Liver (tissue), 9 donors: Measurements from ENCODE around the gene EDC3. TPM values are rescaled to one million over a fixed set of nuclear protein-coding genes. Genes with fewer than 3 reads are reported as not detected.

Experiments
- DNase-seq: peaks from one replicate; pipeline ENCODE4 v3.0.0-alpha.2; 2017; ENCODE audit warnings: low spot score
- H3K27ac ChIP-seq, 2 donors: one replicate each; pipeline ENCODE4 v1.7.0; 2013; ENCODE audit warnings: inconsistent platforms in 2 of 2, low read length in 2 of 2, control low read depth in 1 of 2, low read depth in 1 of 2, mild to moderate bottlenecking in 1 of 2
- H3K27me3 ChIP-seq, 4 donors: one replicate each; pipeline versions ENCODE4 v1.6.1 to v1.7.0; 2013; ENCODE audit warnings: low read length in 3 of 4, inconsistent platforms in 1 of 4, mild to moderate bottlenecking in 1 of 4, moderate library complexity in 1 of 4; ENCODE audit not compliant: control insufficient read depth in 4 of 4, insufficient read depth in 4 of 4
- H3K36me3 ChIP-seq, 4 donors: one replicate each; pipeline versions ENCODE4 v1.6.1 to v1.7.0; 2013; ENCODE audit warnings: low read length in 3 of 4, mild to moderate bottlenecking in 3 of 4, low read depth in 1 of 4, moderate library complexity in 1 of 4; ENCODE audit not compliant: control insufficient read depth in 4 of 4, insufficient read depth in 3 of 4
- H3K4me1 ChIP-seq, 4 donors: one replicate each; pipeline versions ENCODE4 v1.6.1 to v1.7.0; 2013; ENCODE audit warnings: low read length in 3 of 4, mild to moderate bottlenecking in 3 of 4, moderate library complexity in 1 of 4; ENCODE audit not compliant: control insufficient read depth in 4 of 4, insufficient read depth in 4 of 4
- H3K4me3 ChIP-seq, 3 donors: one replicate each; pipeline versions ENCODE4 v1.6.1 to v1.7.0; 2013; ENCODE audit warnings: low read length in 3 of 3, control low read depth in 1 of 3, low read depth in 1 of 3, mild to moderate bottlenecking in 1 of 3
- H3K9ac ChIP-seq, 2 donors: one replicate each; pipeline ENCODE4 v1.7.0; 2013; ENCODE audit warnings: low read length in 2 of 2, mild to moderate bottlenecking in 2 of 2, moderate library complexity in 2 of 2, control low read depth in 1 of 2, low read depth in 1 of 2
- H3K9me3 ChIP-seq, 4 donors: one replicate each; pipeline versions ENCODE4 v1.6.1 to v1.7.0; 2013; ENCODE audit warnings: low read length in 3 of 4; ENCODE audit not compliant: control insufficient read depth in 4 of 4
- EGR1 ChIP-seq, 2 donors: IDR thresholded peaks; 2 replicates each; pipeline ENCODE4 v1.6.1; 2016 to 2018; ENCODE audit warnings: antibody characterized with exemption in 2 of 2, low read depth in 2 of 2
- FOXA1 ChIP-seq: IDR thresholded peaks from 2 replicates; pipeline ENCODE4 v1.6.1; 2016; ENCODE audit warnings: antibody characterized with exemption
- FOXA2 ChIP-seq: IDR thresholded peaks from 2 replicates; pipeline ENCODE4 v1.6.1; 2016; ENCODE audit warnings: antibody characterized with exemption
- GABPA ChIP-seq, 2 donors: IDR thresholded peaks in 1 of 2; conservative IDR thresholded peaks in 1 of 2; 2 replicates each; pipeline ENCODE4 v1.6.1; 2016; ENCODE audit warnings: antibody characterized with exemption in 2 of 2, mild to moderate bottlenecking in 1 of 2, moderate library complexity in 1 of 2
- HNF4A ChIP-seq, 2 donors: conservative IDR thresholded peaks; 2 replicates each; pipeline ENCODE4 v1.6.1; 2016; ENCODE audit warnings: antibody characterized with exemption in 2 of 2, mild to moderate bottlenecking in 2 of 2
- HNF4G ChIP-seq: IDR thresholded peaks from 2 replicates; pipeline ENCODE4 v1.6.1; 2016; ENCODE audit warnings: antibody characterized with exemption
- JUND ChIP-seq, 2 donors: IDR thresholded peaks; 2 replicates each; pipeline ENCODE4 v1.6.1; 2016; ENCODE audit warnings: antibody characterized with exemption in 2 of 2
- NR2F2 ChIP-seq: IDR thresholded peaks from 2 replicates; pipeline ENCODE4 v1.6.1; 2016; ENCODE audit warnings: antibody characterized with exemption
- RAD21 ChIP-seq, 2 donors: IDR thresholded peaks; 2 replicates each; pipeline ENCODE4 v1.6.1; 2016; ENCODE audit warnings: antibody characterized with exemption in 2 of 2, mild to moderate bottlenecking in 2 of 2
- RXRA ChIP-seq, 2 donors: IDR thresholded peaks; 2 replicates each; pipeline ENCODE4 v1.6.1; 2017 to 2018; ENCODE audit warnings: antibody characterized with exemption in 2 of 2, mild to moderate bottlenecking in 1 of 2
- SP1 ChIP-seq: IDR thresholded peaks from 2 replicates; pipeline ENCODE4 v1.6.1; 2018; ENCODE audit warnings: antibody characterized with exemption, mild to moderate bottlenecking
- TAF1 ChIP-seq: conservative IDR thresholded peaks from 2 replicates; pipeline ENCODE4 v1.6.1; 2016; ENCODE audit warnings: antibody characterized with exemption, mild to moderate bottlenecking
- YY1 ChIP-seq: IDR thresholded peaks from 2 replicates; pipeline ENCODE4 v1.6.1; 2016; ENCODE audit warnings: antibody characterized with exemption, mild to moderate bottlenecking
- WGBS: extraction: QIAGEN DNeasy Blood & Tissue Kit; methylation state at CpG from one replicate; pipeline ENCODE4 v1.1.7; 2013; 5-methylcytosine and 5-hydroxymethylcytosine counted together
- polyA plus RNA-seq, 2 donors: library from polyadenylated mRNA; stranded (reverse) in 1 of 2; unstranded in 1 of 2; fragments of 200-250 nt in 1 of 2; fragments of >200 nt in 1 of 2; fragmentation: Nextera tagmentation in 1 of 2; extraction: Ambion mirVana in 1 of 2; gene quantifications; one replicate each; pipeline versions ENCODE4 v1.2.1 to v1.2.3, GENCODE V29; 2013 to 2015
- total RNA-seq, 2 donors: library from RNA; depleted of rRNA; stranded (reverse); fragments of >200 nt; gene quantifications; one replicate each; pipeline ENCODE4 v1.2.3, GENCODE V29; 2014
- TF ChIP-seq, protein P1 (sequence below): IDR thresholded peaks from 2 replicates; pipeline ENCODE4 v1.6.1; 2016; ENCODE audit warnings: antibody characterized with exemption
- TF ChIP-seq, protein P2 (sequence below): IDR thresholded peaks from 2 replicates; pipeline ENCODE4 v1.6.1; 2016; ENCODE audit warnings: antibody characterized with exemption, mild to moderate bottlenecking
- TF ChIP-seq, protein P3 (sequence below): IDR thresholded peaks from 2 replicates; pipeline ENCODE4 v1.6.1; 2016; ENCODE audit warnings: antibody characterized with exemption
- TF ChIP-seq, protein P4 (sequence below): IDR thresholded peaks from 2 replicates; pipeline ENCODE4 v1.6.1; 2016; ENCODE audit warnings: antibody characterized with exemption
- TF ChIP-seq, protein P5 (sequence below): fragments of 150-350 bp; IDR thresholded peaks from 2 replicates; pipeline ENCODE4 v1.5.1; 2017; ENCODE audit warnings: improper control_type of control experiment, low read depth, low read length; ENCODE audit not compliant: missing input control
- donor health status: healthy.
- donor health status: healthy.
- donor health status: healthy.
- donor health status: healthy.
- donor health status: healthy.

The EDC3 gene
- total and polyA plus RNA-seq, 4 donors, result 5.8 to 9.5 (median 7.4) TPM

DNA sequence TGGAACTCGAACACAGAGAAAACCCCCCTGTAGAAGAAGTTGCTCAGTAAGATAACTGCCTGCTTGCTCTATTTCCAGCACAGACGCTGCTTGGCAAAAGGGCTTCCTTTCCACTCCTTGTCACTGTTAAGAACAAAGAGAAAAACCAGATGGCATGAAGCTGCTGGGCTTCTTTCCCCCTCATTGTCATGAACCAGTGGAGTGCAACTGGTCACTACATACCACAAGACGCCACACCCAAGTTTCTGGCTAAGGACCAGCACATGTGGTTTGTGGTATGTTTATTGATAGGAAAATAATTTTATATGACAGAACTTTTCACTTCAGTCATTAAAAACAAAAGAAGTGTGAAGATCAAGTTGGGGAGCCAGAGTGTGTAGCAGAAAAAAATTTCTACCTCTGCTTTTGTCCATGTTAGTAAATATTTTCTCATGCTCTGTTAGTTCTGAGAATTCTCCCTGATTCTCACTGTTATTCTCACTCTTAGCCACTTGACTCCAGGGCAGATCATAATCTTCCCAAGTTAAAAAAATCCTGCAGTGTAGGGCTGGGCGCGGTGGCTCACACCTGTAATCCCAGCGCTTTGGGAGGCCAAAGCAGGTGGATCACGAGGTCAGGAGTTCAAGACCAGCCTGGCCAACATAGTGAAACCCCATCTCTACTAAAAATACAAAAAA, 42.3 kb downstream of the EDC3 start:
- TF ChIP-seq HNF4A (conservative IDR thresholded peaks at IDR 0.05) (no peak), FOXA1 (no peak), EGR1 (IDR thresholded peaks at IDR 0.05; ENCODE audit: low read depth in 2 of 2) (no peak), YY1 (no peak), RXRA (IDR thresholded peaks at IDR 0.05) (no peak), JUND (IDR thresholded peaks at IDR 0.05) (no peak), RAD21 (IDR thresholded peaks at IDR 0.05) (no peak), FOXA2 (no peak), SP1 (no peak), HNF4G (no peak), NR2F2 (no peak)
- TF ChIP-seq, protein P1, sequence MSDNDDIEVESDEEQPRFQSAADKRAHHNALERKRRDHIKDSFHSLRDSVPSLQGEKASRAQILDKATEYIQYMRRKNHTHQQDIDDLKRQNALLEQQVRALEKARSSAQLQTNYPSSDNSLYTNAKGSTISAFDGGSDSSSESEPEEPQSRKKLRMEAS, result no peak
- TF ChIP-seq, protein P2, sequence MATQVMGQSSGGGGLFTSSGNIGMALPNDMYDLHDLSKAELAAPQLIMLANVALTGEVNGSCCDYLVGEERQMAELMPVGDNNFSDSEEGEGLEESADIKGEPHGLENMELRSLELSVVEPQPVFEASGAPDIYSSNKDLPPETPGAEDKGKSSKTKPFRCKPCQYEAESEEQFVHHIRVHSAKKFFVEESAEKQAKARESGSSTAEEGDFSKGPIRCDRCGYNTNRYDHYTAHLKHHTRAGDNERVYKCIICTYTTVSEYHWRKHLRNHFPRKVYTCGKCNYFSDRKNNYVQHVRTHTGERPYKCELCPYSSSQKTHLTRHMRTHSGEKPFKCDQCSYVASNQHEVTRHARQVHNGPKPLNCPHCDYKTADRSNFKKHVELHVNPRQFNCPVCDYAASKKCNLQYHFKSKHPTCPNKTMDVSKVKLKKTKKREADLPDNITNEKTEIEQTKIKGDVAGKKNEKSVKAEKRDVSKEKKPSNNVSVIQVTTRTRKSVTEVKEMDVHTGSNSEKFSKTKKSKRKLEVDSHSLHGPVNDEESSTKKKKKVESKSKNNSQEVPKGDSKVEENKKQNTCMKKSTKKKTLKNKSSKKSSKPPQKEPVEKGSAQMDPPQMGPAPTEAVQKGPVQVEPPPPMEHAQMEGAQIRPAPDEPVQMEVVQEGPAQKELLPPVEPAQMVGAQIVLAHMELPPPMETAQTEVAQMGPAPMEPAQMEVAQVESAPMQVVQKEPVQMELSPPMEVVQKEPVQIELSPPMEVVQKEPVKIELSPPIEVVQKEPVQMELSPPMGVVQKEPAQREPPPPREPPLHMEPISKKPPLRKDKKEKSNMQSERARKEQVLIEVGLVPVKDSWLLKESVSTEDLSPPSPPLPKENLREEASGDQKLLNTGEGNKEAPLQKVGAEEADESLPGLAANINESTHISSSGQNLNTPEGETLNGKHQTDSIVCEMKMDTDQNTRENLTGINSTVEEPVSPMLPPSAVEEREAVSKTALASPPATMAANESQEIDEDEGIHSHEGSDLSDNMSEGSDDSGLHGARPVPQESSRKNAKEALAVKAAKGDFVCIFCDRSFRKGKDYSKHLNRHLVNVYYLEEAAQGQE, result no peak
- DNase-seq, result no peak
- Histone ChIP-seq H3K9me3 (no peaks in the 10 kb centered on the region), H3K36me3 (no peaks in the 10 kb centered on the region), H3K4me1 (peaks cover 12 to 44% (median 35%) of the 10 kb centered on the region in 4 donors), H3K9ac (no peak overlapping the region), H3K27me3 (no peaks in the 10 kb centered on the region), H3K4me3 (no peak overlapping the region), H3K27ac (no peak overlapping the region)
- 92% methylated on average over 7 of the region's 7 CpGs for WGBS

DNA sequence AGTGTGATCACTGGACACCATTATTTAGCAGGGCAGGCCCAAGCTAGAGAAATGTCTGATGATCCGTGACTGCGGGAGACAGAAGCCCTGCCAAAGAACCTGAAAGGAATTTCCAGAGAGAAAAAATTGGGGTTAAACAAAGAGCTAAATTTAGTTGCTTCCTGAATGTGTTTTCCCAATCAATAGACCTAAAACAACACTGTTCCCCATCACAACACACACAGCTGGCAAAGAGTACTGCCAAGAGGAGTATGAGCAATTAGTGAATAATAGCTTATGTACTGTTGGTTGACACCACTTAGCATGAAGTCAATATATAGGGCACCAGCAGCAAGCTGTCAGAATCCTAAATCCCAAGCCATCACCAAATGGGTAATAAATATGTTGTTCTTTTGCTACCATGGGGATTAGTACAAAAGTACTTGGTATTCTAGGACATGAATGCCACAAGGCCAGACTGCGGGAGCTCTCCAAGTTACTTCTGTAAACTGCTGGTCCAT, 44.5 kb downstream of the EDC3 start:
- WGBS, result 33% methylated on average over 3 of the region's 3 CpGs
- Histone ChIP-seq H3K4me3 (no peak overlapping the region), H3K9ac (no peak overlapping the region), H3K27ac (peak overlapping the region in 1 of 2 donors; percentile 83), H3K27me3 (no peaks in the 10 kb centered on the region), H3K9me3 (no peaks in the 10 kb centered on the region), H3K4me1 (peaks cover 3 to 27% (median 21%) of the 10 kb centered on the region in 4 donors), H3K36me3 (no peaks in the 10 kb centered on the region)
- no peak for DNase-seq
- TF ChIP-seq, protein P2, result no peak
- peak; percentile 12 to 37 for TF ChIP-seq RAD21 (IDR thresholded peaks at IDR 0.05)
- TF ChIP-seq YY1, result no peak
- TF ChIP-seq, protein P3, sequence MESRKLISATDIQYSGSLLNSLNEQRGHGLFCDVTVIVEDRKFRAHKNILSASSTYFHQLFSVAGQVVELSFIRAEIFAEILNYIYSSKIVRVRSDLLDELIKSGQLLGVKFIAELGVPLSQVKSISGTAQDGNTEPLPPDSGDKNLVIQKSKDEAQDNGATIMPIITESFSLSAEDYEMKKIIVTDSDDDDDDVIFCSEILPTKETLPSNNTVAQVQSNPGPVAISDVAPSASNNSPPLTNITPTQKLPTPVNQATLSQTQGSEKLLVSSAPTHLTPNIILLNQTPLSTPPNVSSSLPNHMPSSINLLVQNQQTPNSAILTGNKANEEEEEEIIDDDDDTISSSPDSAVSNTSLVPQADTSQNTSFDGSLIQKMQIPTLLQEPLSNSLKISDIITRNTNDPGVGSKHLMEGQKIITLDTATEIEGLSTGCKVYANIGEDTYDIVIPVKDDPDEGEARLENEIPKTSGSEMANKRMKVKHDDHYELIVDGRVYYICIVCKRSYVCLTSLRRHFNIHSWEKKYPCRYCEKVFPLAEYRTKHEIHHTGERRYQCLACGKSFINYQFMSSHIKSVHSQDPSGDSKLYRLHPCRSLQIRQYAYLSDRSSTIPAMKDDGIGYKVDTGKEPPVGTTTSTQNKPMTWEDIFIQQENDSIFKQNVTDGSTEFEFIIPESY, result peak; percentile 39
- TF ChIP-seq EGR1 (IDR thresholded peaks at IDR 0.05; ENCODE audit: low read depth in 2 of 2), result peak in 1 of 2 donors; percentile 5
- TF ChIP-seq RXRA (IDR thresholded peaks at IDR 0.05), result peak; percentile 48 to 53
- TF ChIP-seq SP1, result peak; percentile 49
- TF ChIP-seq HNF4G, result no peak
- no peak for TF ChIP-seq FOXA1
- TF ChIP-seq, protein P4, sequence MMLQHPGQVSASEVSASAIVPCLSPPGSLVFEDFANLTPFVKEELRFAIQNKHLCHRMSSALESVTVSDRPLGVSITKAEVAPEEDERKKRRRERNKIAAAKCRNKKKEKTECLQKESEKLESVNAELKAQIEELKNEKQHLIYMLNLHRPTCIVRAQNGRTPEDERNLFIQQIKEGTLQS, result no peak
- no peak for TF ChIP-seq TAF1
- TF ChIP-seq HNF4A (conservative IDR thresholded peaks at IDR 0.05), result peak; percentile 32 to 44
- TF ChIP-seq, protein P1, result peak; percentile 26
- TF ChIP-seq NR2F2, result no peak
- TF ChIP-seq, protein P5, sequence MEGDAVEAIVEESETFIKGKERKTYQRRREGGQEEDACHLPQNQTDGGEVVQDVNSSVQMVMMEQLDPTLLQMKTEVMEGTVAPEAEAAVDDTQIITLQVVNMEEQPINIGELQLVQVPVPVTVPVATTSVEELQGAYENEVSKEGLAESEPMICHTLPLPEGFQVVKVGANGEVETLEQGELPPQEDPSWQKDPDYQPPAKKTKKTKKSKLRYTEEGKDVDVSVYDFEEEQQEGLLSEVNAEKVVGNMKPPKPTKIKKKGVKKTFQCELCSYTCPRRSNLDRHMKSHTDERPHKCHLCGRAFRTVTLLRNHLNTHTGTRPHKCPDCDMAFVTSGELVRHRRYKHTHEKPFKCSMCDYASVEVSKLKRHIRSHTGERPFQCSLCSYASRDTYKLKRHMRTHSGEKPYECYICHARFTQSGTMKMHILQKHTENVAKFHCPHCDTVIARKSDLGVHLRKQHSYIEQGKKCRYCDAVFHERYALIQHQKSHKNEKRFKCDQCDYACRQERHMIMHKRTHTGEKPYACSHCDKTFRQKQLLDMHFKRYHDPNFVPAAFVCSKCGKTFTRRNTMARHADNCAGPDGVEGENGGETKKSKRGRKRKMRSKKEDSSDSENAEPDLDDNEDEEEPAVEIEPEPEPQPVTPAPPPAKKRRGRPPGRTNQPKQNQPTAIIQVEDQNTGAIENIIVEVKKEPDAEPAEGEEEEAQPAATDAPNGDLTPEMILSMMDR, result no peak
- TF ChIP-seq GABPA (IDR thresholded peaks at IDR 0.05 in 1 of 2, conservative IDR thresholded peaks at IDR 0.05 in 1 of 2), result no peak
- no peak for TF ChIP-seq FOXA2
- TF ChIP-seq JUND (IDR thresholded peaks at IDR 0.05), result no peak
